MM.1S (cell line): ENCODE measurements around the gene SETX.

Source experiments
- DNase-seq: peaks from one replicate; pipeline ENCODE4 v3.0.0-alpha.2; 2015
- H2AFZ ChIP-seq: fragments of 300-600 bp; sonication (generic); 2 replicates; pipeline ENCODE4 v1.6.0; 2016; ENCODE audit warnings: antibody characterized with exemption, low read length
- H3F3A ChIP-seq: fragments of 300-600 bp; sonication (generic); 2 replicates; pipeline ENCODE4 v1.6.1; 2016; ENCODE audit warnings: mild to moderate bottlenecking, antibody characterized with exemption, low read length, moderate library complexity, mixed read lengths; ENCODE audit not compliant: insufficient read depth
- H3K27ac ChIP-seq: fragments of 300-600 bp; sonication (generic); 2 replicates; pipeline ENCODE4 v1.5.1; 2016; ENCODE audit warnings: mild to moderate bottlenecking, low read length
- H3K27me3 ChIP-seq: fragments of 300-600 bp; sonication (generic); replicated peaks from 2 replicates; pipeline ENCODE4 v1.6.0; 2016; ENCODE audit warnings: low read length; ENCODE audit not compliant: insufficient read depth
- H3K36me3 ChIP-seq: fragments of 300-600 bp; sonication (generic); replicated peaks from 2 replicates; pipeline ENCODE4 v1.6.1; 2016; ENCODE audit warnings: mild to moderate bottlenecking, low read length, mixed read lengths; ENCODE audit not compliant: insufficient read depth
- H3K4me1 ChIP-seq: fragments of 300-600 bp; sonication (generic); 2 replicates; pipeline ENCODE4 v1.6.1; 2016; ENCODE audit warnings: low read length, mixed read lengths
- H3K4me2 ChIP-seq: fragments of 300-600 bp; sonication (generic); 2 replicates; pipeline ENCODE4 v1.6.0; 2016; ENCODE audit warnings: low read depth, low read length
- H3K4me3 ChIP-seq: fragments of 300-600 bp; sonication (generic); 2 replicates; pipeline ENCODE4 v1.5.1; 2016; ENCODE audit warnings: low read length, mixed read lengths
- H3K79me2 ChIP-seq: fragments of 300-600 bp; sonication (generic); 2 replicates; pipeline ENCODE4 v1.6.1; 2016; ENCODE audit warnings: mixed run types, low read length, mixed read lengths
- H3K9ac ChIP-seq: fragments of 300-600 bp; sonication (generic); 2 replicates; pipeline ENCODE4 v1.6.1; 2016; ENCODE audit warnings: low read length, mixed read lengths
- H3K9me2 ChIP-seq: fragments of 300-600 bp; sonication (generic); replicated peaks from 2 replicates; pipeline ENCODE4 v1.6.1; 2016; ENCODE audit warnings: mild to moderate bottlenecking, low read length, mixed read lengths; ENCODE audit not compliant: insufficient read depth
- H3K9me3 ChIP-seq: fragments of 300-600 bp; sonication (generic); replicated peaks from 2 replicates; pipeline ENCODE4 v1.6.1; 2016; ENCODE audit warnings: mild to moderate bottlenecking, low read length, mixed read lengths; ENCODE audit not compliant: insufficient read depth
- H4K20me1 ChIP-seq: fragments of 300-600 bp; sonication (generic); 2 replicates; pipeline ENCODE4 v1.6.1; 2016; ENCODE audit warnings: mild to moderate bottlenecking, low read length, moderate library complexity, mixed read lengths; ENCODE audit not compliant: insufficient read depth
- CTCF ChIP-seq: fragments of 300-600 bp; sonication (generic); IDR thresholded peaks from 2 replicates; pipeline ENCODE4 v1.5.1; 2016; ENCODE audit warnings: antibody characterized with exemption, low read length, mixed read lengths
- EZH2 ChIP-seq: fragments of 300-600 bp; sonication (generic); optimal IDR thresholded peaks from 2 replicates; pipeline ENCODE3; 2017; ENCODE audit warnings: low read depth, mild to moderate bottlenecking, antibody characterized with exemption, low read length, mixed read lengths
- EZH2phosphoT487 ChIP-seq: fragments of 300-600 bp; sonication (generic); IDR thresholded peaks from 2 replicates; pipeline ENCODE4 v1.6.1; 2018; ENCODE audit warnings: antibody characterized with exemption, low read length

Gene SETX

GRCh38 chr9:132354637-132355355 lies at the start of gene SETX:
SETX (minus strand) TSS chr9:132354986; CDS start chr9:132349428, 5,558 bp downstream.
- DNase-seq, result peak; percentile 98
- Histone ChIP-seq H3K4me1 (peaks cover 33% of the 10 kb centered on the region), H3K27me3 (no peaks in the 10 kb centered on the region), H3K4me2 (peak within 1 kb of the TSS; percentile 97), H3K4me3 (peak within 1 kb of the TSS; percentile 92), H3K36me3 (no peaks in the 10 kb centered on the region), H3F3A (peaks cover 26% of the 10 kb centered on the region), H4K20me1 (no peaks in the 10 kb centered on the region; the same call in 1 of the 2 replicates), H3K9ac (peak within 1 kb of the TSS; percentile 96), H3K27ac (peak within 1 kb of the TSS; percentile 62; the same call in 1 of the 2 replicates), H3K9me2 (no peaks in the 10 kb centered on the region), H2AFZ (peak within 1 kb of the TSS; percentile 86), H3K9me3 (no peaks in the 10 kb centered on the region), H3K79me2 (peaks cover 28% of the 10 kb centered on the region)
- TF ChIP-seq CTCF (no peak), EZH2phosphoT487 (no peak), EZH2 (no peak)

- H3K9me3 ChIP-seq, result no peaks in the 10 kb centered on the region
- no peaks in the 10 kb centered on the region for H3K9me2 ChIP-seq
- H2AFZ ChIP-seq, result no peak overlapping the region
- no peaks in the 10 kb centered on the region for H3F3A ChIP-seq
- H3K27me3 ChIP-seq, result peaks cover 3% of the 10 kb centered on the region; the same call in 1 of the 2 replicates
- H3K36me3 ChIP-seq, result 0 out of 2 replicates have a peak, but pooled peaks cover 3% of the 10 kb centered on the region
- no peak overlapping the region for H3K4me3 ChIP-seq
- no peak for DNase-seq
- H3K27ac ChIP-seq, result no peak overlapping the region
- H4K20me1 ChIP-seq, result no peaks in the 10 kb centered on the region
- TF ChIP-seq CTCF (no peak), EZH2phosphoT487 (no peak), EZH2 (no peak)
- H3K4me2 ChIP-seq, result no peak overlapping the region
- H3K4me1 ChIP-seq, result peaks cover 13% of the 10 kb centered on the region; the same call in 1 of the 2 replicates
- H3K79me2 ChIP-seq, result peaks cover 47% of the 10 kb centered on the region
- no peak overlapping the region for H3K9ac ChIP-seq
Measured at GRCh38 chr9:132404228-132404881, 49.6 kb upstream of the SETX start.

- Histone ChIP-seq H4K20me1 (no peaks in the 10 kb centered on the region), H3K79me2 (peaks cover 47% of the 10 kb centered on the region), H3K9me2 (no peaks in the 10 kb centered on the region), H3K9me3 (no peaks in the 10 kb centered on the region), H2AFZ (no peak overlapping the region), H3K27me3 (no peaks in the 10 kb centered on the region), H3K4me2 (no peak overlapping the region), H3K4me1 (peaks cover 8% of the 10 kb centered on the region; the same call in 1 of the 2 replicates), H3K27ac (no peak overlapping the region), H3F3A (no peaks in the 10 kb centered on the region), H3K4me3 (no peak overlapping the region), H3K36me3 (0 out of 2 replicates have a peak, but pooled peaks cover 9% of the 10 kb centered on the region), H3K9ac (no peak overlapping the region)
- no peak for TF ChIP-seq CTCF
- TF ChIP-seq EZH2phosphoT487, result no peak
- TF ChIP-seq EZH2, result no peak
- no peak for DNase-seq
Measured at GRCh38 chr9:132401824-132402223, 47.0 kb upstream of the SETX start.
